NK-92 treated with Interleukin-12 subunit alpha and Interleukin-12 subunit beta, amount 100 ng/mL, for 24 hours (cell line): Measurements from ENCODE around the gene MERTK.
"Not testable (repeated sequence)": the region's sequence is repeated elsewhere in the genome, so short reads cannot be mapped to it uniquely, and the experiment has no call there.

Experiments
- DNase-seq: peaks from one replicate; lab custom pipeline; 2025; lab: John Stamatoyannopoulos, UW

The MERTK gene

DNA sequence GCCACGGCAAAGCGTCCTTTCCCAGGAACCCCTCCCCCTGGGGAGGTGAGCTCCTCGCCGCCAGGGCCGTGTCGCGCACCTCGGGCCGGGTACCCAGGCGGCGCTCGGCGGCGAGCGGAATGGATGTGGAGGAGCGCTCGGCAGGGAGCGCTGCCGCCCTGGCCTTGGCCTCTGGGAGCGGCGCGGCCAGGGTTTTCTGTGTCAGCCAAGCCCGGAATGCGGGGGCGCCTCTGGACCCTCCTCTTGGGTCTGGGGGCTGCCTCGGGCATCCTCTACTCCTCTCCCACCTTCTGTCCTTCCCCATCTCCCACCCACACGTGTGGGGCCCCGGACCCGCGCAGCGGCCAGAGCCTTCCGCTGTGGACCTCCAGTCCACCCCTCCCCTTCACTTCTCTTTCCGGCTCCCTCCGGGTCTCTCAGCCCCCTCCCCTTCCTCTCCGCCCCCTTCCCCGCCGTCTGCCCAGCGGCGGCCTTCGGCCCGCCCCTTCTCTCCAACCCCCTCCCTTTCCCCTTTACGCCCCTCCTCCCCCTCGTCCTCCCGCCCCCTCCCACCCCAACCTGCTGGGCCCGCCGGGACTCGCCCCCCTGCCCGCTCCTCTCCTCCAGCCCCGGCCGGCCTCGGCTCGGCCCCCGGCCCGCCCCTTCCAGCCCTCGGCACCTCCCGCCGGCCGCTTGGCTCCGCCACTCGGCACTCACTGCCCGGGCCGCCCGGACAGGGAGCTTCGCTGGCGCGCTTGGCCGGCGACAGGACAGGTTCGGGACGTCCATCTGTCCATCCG, at the start of gene MERTK:
Gene MERTK (plus strand): TSS at position 684 of the 779 bp plus-strand sequence. CDS start 129 bp downstream, outside the sequence.
- no peak for DNase-seq

DNA sequence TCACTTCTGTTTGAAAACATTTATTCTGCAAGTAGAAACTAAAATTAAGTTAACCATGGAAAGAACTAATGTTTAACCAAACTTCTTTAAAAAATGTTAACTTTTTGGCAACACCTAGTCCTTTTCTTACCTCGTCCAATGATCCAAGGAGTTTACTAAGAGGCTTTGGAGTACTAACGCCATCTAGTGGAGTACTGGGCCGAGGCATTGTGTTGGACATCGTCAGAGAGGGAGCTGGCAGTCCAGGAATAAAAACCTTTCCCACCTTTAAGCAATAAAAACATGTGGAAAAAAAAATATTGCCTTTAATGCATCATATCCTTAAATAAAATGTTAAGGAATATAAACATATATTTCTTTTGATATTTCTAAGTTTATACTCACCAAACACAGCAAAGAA, 47.8 kb upstream of the MERTK start:
- not testable (repeated sequence) for DNase-seq

DNA sequence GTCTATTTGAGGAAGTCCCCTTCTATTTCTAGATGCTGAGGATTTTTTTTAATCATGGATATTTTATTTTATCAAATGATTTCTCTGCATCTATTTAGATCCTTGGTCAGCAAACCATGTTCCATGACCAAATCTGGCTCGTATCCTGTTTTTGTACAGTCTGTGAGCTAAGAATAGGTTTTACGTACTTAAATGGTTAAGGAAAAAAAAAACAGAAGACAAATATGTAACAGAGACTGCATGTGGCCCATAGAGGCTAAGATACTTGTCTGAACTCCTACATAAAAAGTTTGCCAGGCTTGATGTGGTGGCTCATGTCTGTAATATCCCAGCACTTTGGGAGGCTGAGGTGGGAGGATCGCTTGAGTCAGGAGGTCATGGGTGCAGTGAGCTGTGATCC, 45.9 kb upstream of the MERTK start:
- not testable (repeated sequence) for DNase-seq

DNA sequence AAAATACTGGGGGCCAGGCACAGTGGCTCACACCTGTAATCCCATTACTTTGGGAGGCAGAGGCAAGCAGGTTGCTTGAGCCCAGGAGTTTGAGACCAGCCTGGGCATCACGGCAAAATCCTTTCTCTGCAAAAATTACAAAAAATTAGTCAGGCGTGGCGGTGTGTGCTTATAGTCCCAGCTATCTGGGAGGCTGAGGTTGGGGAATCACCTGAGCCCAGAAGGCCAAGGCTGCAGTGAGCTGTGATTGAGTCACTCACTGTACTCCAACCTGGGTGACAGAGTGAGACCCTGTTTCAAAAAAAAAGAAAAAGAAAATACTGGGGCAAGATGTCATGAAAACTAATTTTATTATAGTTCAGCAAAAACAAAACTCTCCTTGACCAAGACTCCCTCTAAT, 38.4 kb upstream of the MERTK start:
- DNase-seq = not testable (repeated sequence)

DNA sequence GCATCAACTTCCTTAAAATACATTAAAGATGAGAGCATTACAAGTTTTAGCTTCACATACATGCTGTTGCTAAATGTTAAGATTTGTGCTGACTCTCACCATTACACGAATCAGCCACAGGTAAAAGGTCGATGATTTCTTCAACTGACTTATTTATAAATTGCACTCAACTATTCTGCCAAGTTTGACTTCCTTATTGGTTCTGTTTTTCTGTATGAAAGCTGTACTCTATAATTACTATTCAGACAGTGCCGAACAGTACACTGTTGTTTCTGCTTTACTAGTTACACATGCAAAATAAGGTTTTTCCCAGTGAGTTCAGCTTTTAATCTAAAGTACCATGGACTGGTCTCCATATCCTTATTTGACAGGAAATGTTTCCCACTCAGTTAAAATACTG, 33.3 kb upstream of the MERTK start:
- DNase-seq = not testable (repeated sequence)

DNA sequence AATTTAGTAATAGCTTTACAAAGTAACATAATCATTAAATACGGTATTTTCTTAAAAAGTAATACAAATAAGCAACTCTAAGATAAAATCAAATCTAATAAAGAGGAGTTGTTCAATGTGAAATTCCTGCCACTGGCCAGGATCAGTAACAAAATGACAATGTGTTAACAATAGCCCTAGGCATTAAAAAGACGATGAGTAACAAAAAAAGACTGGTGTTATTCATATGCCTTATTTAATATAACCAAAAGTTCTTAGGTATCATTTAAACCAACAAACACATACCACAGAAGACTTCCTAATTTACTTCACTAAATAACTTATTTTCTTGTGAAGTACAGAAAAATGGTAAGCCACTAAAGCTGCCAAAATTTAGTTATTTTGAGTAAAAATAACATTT, 25.6 kb upstream of the MERTK start:
- not testable (repeated sequence) for DNase-seq

DNA sequence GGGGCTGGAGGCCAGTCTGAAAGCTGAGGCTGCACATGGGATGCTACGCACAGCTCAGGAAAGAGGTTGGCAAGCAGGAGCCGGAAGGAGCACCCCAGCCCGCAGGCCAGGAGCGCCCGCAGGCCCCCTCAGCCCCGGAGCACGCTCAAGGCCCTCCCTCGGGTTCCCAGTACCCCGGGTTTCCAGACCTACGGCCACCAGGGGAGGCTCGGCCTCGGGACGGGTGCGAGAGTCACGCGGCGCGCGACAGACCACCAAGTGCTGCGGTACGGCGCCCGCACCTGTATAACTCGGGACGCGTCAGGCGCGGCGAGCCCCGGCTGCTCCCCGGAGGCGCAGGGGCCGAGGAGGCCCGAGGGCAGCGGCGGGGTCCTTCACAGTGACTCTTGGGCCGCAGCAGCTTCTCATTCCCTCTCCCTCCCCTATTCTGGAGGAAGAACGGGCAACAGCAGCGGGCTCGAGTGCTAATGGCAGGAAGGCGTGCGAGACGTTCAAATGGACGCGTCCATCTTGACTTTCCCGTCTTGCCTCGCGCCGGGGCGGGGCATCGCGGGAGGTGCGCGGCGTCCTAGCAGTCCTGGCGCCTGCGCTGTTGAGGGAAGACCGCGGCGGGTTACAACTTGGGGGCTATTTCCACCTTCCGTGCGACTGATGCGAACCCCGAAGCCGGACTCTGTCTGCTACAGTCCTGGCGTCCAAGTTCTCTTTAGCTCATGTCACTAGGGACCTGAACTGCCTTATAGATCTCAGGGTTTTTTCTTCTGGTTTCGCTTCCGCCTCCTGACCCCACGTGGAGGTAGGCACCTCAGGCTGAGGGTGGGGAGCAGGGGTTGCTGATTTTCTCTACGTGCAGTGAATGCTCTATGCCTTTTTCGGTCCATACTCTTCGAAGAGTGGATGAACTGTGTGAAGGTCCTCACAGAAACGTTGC, 14.5 kb upstream of the MERTK start, which contains the start of gene ANAPC1:
Gene ANAPC1 (minus strand): TSS at position 533 of the 931 bp plus-strand sequence. CDS start 3,368 bp downstream, outside the sequence.
- DNase-seq = peak; percentile 81

DNA sequence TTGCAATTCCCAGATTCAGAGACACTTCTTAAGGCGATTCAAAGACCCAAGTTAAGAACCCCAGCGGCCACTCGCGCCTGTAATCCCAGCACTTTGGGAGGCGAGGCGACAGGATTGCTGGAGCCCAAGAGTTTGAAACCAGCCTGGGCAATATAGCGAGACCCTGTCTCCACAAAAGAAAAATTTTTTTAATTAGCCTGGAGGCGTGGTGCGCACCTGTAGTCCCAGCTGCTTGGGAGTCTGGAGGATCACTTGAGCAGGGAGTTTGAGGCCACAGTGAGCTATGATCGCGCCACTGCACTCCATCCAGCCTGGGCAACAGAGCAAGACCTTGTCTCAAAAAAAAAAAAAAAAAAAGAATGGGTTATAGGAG, 13.8 kb upstream of the MERTK start:
- peak; percentile 34 for DNase-seq

DNA sequence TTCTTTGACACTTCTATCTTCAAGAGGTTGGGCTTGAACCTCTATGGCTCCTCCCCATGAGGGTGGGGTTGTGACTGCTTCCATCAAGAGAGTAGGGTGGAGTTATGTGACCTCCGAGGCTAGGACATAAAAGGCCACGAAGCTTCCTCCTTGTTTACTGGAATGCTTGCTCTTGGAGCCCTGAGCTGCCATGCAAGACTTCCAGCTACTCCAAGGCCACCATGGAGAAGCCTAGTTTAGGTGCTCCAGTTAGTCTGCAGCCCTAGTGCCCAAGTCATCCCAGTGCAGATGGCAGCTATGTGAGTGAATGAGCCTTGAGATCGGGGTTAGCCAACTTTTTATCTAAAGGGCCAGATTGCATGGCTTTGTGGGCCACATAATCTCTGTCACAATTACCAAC, 2.4 kb upstream of the MERTK start:
- no peak for DNase-seq

DNA sequence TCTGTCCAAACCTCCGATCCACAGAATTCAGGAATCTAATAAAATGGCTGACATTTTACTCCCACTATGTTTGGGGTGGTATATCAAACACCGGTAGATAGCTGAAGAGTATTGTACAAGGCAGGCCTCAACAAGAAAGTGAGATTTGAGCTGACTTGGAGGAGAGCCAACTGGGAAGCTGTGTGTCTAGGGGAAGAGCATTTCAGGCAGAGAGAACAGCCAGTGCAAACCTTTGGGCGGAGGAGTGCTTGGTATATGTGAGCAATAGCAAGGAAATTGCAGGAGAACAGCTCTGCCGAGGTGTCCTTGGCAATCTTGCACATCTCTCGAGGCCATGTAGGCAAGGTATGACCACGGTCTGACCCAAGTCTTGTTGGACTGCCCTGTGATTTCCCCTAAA, 1.8 kb upstream of the MERTK start:
- DNase-seq = no peak

DNA sequence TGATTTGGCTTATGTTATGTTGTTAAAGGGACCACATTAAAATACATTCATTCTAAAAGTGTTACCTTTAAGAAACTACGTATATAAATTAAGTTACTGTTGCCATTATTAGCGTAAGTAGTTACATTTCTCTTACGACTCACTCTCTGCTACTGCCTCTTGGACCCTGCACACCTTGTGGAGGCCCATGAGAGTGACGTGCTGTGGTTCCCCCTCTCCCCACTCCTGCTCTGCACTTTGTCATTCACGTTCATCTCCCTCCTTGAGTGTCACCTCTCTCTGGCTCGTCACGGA, 830 bp upstream of the MERTK start:
- DNase-seq = no peak

DNA sequence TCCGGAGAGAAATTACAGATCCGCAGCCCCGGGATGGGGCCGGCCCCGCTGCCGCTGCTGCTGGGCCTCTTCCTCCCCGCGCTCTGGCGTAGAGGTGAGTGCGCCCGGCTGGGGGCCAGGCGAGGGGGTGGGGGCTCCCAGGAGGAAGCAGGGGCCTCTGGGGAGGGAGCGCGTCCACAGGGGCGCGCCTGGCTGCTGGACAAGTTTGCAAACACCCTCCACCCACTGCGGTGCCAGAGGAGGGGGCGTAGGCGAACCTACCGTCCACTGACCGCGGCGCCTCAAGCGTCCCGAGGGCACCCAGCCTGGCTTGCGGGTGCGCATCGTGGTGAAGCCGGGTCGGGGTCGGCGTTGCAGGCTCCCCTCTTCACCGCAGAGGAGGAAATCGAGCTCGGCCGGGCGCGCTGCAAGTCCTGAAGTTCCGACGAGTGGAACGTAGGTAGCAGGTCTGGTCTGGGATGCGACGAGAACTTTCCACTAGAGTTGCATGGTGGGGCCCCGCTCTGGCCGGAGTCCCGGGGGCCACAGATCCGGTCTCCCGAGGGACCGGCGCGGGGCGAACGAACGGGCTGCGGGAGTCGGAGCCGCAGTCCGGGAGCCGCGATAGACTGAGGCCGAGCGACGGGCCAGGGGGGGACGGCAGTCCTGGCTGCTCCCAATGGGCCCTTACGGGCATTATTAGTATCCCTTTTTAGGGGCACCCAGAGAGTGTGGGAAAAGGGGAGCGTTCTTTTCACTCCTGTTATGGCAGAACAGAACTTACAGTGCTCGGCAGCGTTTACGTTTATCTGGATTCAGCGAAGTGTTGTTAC, 502 bp downstream of the MERTK start:
- no peak for DNase-seq

DNA sequence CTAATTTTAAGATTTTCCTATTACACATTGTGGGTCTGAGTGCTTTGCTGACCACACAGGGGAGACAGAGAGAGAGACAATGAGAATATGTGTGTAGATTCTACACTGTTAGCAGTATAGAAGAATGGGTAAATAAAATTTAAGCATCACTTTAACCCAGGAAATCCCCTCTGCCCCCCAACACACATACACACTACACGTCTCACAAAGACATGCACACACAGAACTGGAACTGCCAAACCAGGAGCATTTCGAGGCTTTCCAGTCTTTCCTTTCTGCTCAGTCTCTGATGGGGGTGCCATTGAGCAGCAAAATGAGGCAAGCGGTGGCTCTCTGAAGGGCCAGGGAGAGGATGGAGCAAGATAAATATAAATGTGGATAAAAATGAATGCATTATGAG, 2.5 kb downstream of the MERTK start:
- no peak for DNase-seq

DNA sequence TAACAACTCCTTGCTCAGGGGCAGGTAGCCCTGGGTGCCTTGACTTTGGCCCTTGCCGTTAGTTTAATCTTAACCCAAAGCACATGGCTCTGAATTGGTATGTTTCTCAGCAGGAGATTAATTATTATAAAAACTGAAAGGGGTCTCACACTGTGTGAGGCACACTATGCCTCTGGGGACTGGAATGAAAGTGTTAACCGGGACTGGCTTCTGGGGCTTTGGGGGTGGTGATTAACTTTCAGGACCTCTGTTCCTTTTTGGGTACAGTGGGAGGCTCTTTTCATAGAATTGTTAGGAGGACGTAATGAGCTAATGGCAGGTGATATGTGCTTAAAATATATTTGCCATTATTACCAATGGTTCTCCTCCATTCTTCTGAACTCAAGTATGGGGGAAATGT, 5.1 kb downstream of the MERTK start:
- DNase-seq = no peak

DNA sequence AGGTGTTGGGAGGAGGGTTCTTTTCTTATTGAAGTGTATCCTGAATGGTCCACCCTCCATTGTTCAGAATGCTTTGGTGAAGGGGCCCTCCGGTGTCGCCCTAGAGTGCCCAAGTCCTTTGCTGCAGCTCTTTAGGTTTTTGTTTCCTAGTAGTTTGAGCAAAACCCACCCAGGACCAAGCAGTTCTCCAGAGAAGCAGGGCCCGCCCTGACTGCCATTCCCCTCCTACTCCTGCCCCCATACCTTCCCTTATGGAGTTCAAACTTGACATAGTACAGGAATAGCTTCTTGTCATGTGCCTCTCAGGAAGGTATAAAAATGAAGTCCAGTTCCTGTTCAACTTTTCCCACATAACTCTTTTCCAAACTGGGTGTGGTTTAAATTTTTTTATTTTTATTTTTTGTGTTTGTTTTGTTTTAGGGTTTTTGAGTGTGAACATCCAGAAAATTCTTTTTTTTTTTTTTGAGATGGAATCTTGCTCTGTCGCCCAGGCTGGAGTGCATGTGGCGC, 5.6 kb downstream of the MERTK start:
- DNase-seq = no peak

DNA sequence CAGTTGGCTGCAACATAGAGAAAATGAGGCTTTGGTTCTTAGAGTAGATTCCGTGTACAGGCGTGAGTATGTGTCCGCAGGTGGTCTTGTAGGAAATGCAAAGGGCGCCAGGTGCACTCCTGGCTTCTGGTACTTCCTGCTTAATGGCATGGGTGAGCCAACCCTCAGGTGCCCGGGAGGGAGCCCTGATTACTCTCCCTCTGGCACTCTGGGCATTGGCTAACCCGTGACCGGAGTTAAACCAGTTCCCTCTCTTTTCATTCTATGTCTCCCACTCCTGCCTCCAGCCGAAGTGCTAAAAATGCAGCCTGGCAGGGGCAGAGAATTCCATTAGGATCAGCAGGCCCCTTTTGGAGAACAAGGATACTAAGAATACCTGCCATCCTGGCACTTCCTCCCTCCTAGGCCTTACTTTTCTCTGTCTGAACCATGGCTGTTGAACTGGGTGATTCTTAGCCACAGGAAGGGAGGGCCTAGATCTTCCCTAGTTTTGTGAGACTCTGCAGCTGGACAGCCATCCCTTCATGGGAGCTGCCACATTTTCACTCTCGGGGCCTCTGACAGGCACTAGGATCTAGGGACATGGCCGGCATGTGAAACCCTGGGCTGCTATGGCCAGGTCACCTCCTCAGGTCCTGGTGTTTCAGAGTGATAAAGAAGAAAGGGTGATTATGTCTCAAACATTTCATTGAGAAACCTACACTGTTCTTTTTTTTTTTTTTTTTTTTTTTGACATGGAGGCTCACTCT, 6.5 kb downstream of the MERTK start:
- no peak for DNase-seq

DNA sequence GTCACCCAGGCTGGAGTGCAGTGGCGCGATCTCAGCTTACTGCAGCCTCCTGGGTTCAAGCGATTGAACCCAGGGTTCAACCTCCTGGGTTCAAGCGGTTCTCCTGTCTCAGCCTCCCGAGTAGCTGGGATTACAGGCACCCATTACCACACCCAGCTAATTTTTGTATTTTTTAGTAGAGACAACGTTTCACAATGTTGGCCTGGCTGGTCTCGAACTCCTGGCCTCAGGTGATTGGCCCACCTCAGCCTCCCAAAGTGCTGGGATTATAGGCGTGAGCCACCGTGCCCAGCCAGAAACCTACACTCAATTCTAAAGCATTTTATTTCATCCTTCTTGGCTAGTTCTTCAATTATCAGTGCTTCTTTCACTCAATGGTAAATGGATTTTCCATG, 7.1 kb downstream of the MERTK start:
- DNase-seq = not testable (repeated sequence)

DNA sequence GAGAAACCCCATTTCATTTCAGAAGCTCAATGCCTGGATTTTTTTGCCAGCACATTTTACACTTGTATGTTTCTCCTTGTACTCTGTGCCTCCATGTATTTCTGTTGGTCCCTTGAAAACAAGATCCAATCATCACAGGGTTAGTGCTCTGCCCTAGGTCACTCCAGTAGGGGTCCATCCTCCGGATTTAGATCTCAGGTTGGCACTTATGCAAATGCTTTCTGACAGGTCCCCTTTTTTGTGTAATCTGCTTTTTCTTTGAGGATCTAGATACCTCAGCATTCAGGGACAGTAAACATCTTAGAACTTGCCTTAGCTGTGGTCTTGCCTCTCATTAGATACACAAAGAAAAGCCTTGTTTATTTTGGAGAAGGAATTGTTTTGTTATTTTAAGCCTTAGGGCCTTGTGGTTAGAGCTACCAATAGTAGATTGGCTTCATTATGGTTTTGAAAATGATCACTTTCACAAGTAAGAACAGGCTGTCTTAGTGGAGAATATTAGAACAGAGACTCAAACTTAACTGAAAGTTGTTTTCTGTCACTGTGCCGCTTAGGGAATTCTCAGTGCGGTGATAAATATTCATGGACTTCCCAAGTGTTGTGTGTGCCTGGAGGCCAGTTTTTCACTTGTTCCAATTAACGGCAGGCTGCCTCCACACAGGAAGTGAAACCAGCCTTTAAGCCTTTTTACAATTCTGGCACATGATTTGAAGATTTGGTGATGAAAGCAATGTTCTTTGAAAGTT, 7.8 kb downstream of the MERTK start:
- no peak for DNase-seq

DNA sequence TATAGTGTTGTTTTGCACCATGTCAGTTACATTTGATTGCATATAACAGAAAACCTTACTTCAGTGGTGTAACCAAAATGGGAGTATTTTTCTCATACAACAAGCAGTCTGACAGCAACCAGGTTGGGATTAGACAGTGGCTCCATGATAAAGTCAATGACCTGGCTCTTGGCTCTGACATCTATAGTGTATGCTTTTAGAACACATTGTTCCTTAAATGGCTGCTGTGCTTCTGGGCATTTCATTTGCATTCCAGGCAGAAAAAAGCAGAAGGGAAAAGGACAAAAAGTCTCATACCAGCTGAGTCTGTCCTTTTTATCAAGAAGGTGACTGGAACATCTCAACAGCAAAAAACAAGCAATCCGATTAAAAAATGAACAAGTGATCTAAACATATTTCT, 10.2 kb downstream of the MERTK start:
- no peak for DNase-seq

DNA sequence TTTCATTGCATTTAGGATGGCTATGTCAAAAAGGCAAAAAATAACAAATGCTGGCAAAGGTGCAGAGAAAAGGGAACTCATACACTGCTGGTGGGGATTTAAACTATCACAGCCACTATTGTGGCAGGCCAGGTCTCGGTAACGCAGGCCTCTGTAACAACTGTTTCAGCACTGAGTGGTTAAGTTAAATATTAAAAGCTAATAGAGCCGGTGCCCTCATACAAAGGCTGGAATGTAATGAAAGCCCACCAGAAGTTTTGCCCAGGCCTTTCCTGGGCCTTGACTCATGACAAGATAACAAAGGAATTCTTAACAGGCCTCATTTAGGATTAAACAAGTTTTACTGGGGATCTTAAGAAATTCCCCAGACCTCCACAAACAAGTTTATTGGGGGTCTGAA, 10.7 kb downstream of the MERTK start:
- no peak for DNase-seq

DNA sequence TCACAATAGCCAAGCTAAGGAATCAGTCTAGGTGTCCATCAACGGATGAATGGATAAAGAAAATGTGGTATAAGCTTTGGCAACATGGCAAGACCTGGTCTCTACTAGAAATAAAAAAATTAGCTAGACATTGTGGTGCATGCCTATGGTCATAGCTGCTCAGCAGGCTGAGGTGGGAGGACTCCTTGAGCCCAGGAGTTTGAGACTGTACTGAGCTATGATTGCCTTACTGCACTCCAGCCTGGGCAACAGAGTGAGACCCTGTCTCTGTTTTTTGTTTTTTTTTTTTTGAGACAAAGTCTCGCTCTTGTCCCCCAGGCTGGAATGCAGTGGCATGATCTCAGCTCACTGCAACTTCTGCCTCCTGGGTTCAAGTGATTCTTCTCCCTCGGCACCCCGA, 11.6 kb downstream of the MERTK start:
- DNase-seq = not testable (repeated sequence)
